Measurements from ENCODE around the gene TEX48.

Gene TEX48

DNA sequence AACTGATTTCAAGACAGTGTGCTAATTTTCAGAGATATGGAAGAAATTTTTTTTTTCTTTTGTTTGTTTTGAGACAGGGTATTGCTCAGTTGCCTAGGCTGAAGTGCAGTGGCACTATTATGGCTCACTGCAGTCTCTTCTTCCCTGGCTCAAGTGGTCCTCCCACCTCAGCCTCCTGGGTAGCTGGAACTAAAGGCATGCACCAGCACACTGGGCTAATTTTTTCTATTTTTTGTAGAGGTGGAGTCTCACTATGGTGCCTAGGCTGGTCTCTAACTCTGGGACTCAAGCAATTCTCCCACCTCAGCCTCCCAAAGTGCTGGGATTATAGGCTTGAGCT is 9.9 kb upstream of the TEX48 start:
- no peaks in the 10 kb centered on the region for H3K4me1 ChIP-seq (ENCODE audit: control insufficient read depth in 1 of 2, insufficient read depth in 2 of 2, low read length in 2 of 2)
- H3K9me3 ChIP-seq (ENCODE audit: control insufficient read depth in 1 of 2, low read length in 2 of 2): no peaks in the 10 kb centered on the region
- no peak overlapping the region for H3K27ac ChIP-seq (ENCODE audit: low read length)
- no peaks in the 10 kb centered on the region for H3K27me3 ChIP-seq (ENCODE audit: low read depth, low read length)
- no peaks in the 10 kb centered on the region for H3K36me3 ChIP-seq (ENCODE audit: control insufficient read depth in 1 of 2, insufficient read depth in 2 of 2, low read length in 2 of 2)
- H3K4me3 ChIP-seq (ENCODE audit: low read depth in 1 of 2, low read length in 2 of 2): no peak overlapping the region

DNA sequence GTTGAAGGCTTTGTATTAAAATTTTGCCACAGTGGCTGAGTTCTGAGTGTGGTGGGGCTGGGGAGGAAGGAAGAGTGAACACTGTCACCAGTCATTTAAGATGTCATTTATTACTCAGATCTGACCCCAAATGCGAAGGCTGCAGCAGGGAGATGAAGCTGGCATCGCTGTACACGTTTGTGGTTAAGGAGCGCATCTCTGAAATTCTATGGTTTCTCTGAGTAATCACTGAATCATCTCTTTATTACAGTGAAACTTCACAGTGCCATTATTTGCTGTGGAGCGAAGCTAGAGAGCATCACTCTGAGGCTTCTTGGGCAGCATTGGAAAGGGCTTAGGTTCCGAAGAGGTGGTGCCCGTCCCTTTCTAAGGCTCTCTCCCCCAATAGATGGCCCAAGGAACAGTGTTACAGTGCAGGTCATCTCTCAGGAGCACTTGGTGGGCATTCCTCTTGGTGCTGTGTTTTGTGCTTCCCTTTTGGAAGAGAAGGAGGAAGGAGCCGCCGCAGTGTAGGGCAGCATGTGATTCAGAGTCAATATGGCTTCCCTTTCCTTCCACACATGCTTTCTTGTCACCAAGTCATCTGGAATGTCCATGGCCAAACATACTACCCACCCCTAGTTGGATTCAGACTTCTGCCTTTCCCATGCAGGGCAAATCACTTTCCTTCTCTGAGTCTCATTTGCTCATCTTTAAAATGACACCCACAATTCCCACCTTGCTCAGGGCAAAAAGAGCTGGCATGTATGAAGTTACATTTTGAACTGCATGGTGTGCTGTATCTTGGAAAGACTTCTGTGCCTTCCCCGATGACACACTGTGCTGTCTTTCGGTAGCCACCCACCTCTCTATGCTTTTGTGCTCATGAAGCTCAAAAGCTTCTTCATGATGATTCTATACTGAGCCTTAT is 9.3 kb upstream of the TEX48 start:
- H3K9me3 ChIP-seq (ENCODE audit: control insufficient read depth in 1 of 2, low read length in 2 of 2): no peaks in the 10 kb centered on the region
- H3K27me3 ChIP-seq (ENCODE audit: low read depth, low read length): no peaks in the 10 kb centered on the region
- H3K36me3 ChIP-seq (ENCODE audit: control insufficient read depth in 1 of 2, insufficient read depth in 2 of 2, low read length in 2 of 2): no peaks in the 10 kb centered on the region
- no peak overlapping the region for H3K27ac ChIP-seq (ENCODE audit: low read length)
- no peaks in the 10 kb centered on the region for H3K4me1 ChIP-seq (ENCODE audit: control insufficient read depth in 1 of 2, insufficient read depth in 2 of 2, low read length in 2 of 2)
- no peak overlapping the region for H3K4me3 ChIP-seq (ENCODE audit: low read depth in 1 of 2, low read length in 2 of 2)

DNA sequence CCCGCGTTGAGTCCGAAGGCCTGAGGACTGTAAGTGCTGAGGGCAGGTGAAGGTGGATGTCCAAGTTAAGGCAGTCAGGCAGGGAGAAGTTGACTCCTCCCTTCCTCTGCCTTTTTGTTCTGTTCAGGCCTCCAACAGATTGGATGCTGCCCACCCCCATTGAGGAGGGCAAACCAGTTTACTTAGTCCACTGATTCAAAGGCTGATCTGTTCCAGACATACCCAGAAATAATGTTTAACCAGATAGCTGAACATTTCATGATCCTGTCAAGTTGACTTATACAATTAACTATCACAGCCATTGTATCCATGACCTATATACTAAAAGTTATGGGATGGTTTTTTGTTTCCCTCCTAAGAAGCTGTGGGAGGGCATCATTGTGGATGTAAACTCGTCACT is 8.3 kb upstream of the TEX48 start:
- no peak overlapping the region for H3K4me3 ChIP-seq (ENCODE audit: low read depth in 1 of 2, low read length in 2 of 2)
- no peak overlapping the region for H3K27ac ChIP-seq (ENCODE audit: low read length)
- no peaks in the 10 kb centered on the region for H3K36me3 ChIP-seq (ENCODE audit: control insufficient read depth in 1 of 2, insufficient read depth in 2 of 2, low read length in 2 of 2)
- no peaks in the 10 kb centered on the region for H3K4me1 ChIP-seq (ENCODE audit: control insufficient read depth in 1 of 2, insufficient read depth in 2 of 2, low read length in 2 of 2)
- H3K9me3 ChIP-seq (ENCODE audit: control insufficient read depth in 1 of 2, low read length in 2 of 2): no peaks in the 10 kb centered on the region
- H3K27me3 ChIP-seq (ENCODE audit: low read depth, low read length): no peaks in the 10 kb centered on the region

DNA sequence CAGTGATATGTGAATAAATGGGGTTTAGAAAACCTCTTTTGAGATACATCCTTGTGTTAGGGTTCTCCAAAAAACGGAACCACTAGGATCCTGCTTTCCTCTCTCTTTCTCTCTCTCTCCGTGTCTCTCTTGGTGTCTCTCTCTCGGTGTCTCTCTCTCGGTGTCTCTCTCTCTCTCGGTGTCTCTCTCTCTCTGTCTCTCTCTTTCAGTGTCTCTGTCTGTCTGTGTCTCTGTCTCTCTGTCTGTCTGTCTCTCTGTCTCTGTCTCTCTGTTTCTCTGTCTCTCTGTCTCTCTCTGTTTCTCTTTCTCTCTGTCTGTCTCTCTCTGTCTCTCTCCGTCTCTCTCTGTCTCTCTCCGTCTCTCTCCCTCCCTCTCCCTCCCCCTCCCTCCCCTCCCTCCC is 7.8 kb upstream of the TEX48 start:
- H3K4me3 ChIP-seq (ENCODE audit: low read depth in 1 of 2, low read length in 2 of 2): no peak overlapping the region
- H3K27ac ChIP-seq (ENCODE audit: low read length): no peak overlapping the region
- H3K36me3 ChIP-seq (ENCODE audit: control insufficient read depth in 1 of 2, insufficient read depth in 2 of 2, low read length in 2 of 2): no peaks in the 10 kb centered on the region
- no peaks in the 10 kb centered on the region for H3K27me3 ChIP-seq (ENCODE audit: low read depth, low read length)
- no peaks in the 10 kb centered on the region for H3K9me3 ChIP-seq (ENCODE audit: control insufficient read depth in 1 of 2, low read length in 2 of 2)
- no peaks in the 10 kb centered on the region for H3K4me1 ChIP-seq (ENCODE audit: control insufficient read depth in 1 of 2, insufficient read depth in 2 of 2, low read length in 2 of 2)

DNA sequence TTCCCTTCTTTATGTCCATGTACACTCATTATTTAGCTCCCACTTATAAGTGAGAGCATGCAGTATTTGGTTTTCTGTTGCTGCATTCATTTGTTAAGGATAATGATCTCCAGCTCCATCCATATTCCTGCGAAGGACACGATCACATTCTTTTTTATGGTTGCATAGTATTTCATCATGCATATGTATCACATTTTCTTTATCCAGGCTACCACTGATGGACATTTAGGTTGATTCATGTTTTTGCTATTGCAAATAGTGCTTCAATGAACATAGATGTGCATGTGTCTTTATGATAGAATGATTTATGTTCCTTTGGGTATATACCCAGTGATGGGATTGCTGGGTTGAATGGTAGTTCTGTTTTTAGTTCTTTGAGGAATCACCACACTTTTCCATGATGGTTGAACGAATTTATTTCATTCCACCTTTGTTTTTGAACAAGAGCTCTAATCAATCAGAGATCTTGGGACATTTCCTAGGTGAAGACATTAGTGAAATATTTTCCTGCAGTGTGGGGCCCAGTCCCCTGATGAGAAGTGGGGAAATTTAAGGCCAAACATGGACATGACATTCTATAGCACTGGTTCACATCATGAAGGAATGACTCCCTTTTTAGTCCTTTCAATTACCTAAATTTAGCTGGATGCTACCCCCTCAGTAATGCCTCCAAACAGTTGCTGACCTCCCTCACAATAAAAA is 7.1 kb upstream of the TEX48 start:
- H3K36me3 ChIP-seq (ENCODE audit: control insufficient read depth in 1 of 2, insufficient read depth in 2 of 2, low read length in 2 of 2): no peaks in the 10 kb centered on the region
- H3K27ac ChIP-seq (ENCODE audit: low read length): no peak overlapping the region
- no peak overlapping the region for H3K4me3 ChIP-seq (ENCODE audit: low read depth in 1 of 2, low read length in 2 of 2)
- H3K9me3 ChIP-seq (ENCODE audit: control insufficient read depth in 1 of 2, low read length in 2 of 2): no peaks in the 10 kb centered on the region
- H3K4me1 ChIP-seq (ENCODE audit: control insufficient read depth in 1 of 2, insufficient read depth in 2 of 2, low read length in 2 of 2): no peaks in the 10 kb centered on the region
- no peaks in the 10 kb centered on the region for H3K27me3 ChIP-seq (ENCODE audit: low read depth, low read length)

DNA sequence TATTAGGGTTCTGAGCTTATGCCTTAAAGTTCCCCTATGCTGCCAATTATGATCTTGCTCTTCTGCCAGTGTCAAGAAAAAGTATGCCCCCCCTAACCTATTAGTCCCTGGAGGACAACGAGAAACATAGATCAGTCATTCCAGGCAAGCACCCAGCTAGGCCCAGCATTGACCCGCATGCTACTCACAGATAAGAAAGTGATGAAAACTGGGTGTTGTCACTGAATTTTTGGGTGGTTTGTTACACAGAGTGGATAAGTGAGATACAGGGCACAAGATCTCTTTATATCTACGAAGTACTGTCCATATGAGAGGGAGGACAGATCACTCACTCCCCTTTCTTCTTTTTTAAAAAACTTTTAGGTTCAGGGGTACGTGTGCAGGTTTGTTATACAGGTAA is 6.4 kb upstream of the TEX48 start:
- H3K4me1 ChIP-seq (ENCODE audit: control insufficient read depth in 1 of 2, insufficient read depth in 2 of 2, low read length in 2 of 2): no peaks in the 10 kb centered on the region
- H3K36me3 ChIP-seq (ENCODE audit: control insufficient read depth in 1 of 2, insufficient read depth in 2 of 2, low read length in 2 of 2): no peaks in the 10 kb centered on the region
- H3K9me3 ChIP-seq (ENCODE audit: control insufficient read depth in 1 of 2, low read length in 2 of 2): no peaks in the 10 kb centered on the region
- no peaks in the 10 kb centered on the region for H3K27me3 ChIP-seq (ENCODE audit: low read depth, low read length)
- H3K4me3 ChIP-seq (ENCODE audit: low read depth in 1 of 2, low read length in 2 of 2): no peak overlapping the region
- H3K27ac ChIP-seq (ENCODE audit: low read length): no peak overlapping the region

DNA sequence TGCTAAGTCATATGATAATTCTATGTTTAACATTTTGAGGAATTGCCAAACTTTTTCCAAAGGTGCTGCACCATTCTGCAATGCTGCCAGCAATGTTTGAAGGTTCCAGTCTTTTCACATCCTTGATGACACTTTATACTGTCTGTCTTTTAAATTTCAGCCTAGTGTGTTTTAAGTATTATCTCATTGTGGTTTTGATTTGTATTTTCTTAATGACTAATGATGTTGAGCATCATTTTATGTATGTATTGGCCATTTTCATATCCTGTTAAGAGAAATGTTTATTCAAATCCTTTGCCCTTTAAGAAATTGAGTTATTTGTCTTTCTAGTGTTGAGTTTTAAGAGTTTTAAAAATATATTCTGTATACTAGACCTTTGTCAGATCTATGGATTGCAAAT is 5.0 kb upstream of the TEX48 start:
- Histone ChIP-seq H3K27ac (ENCODE audit: low read length) (no peak overlapping the region), H3K4me3 (ENCODE audit: low read depth in 1 of 2, low read length in 2 of 2) (no peak overlapping the region), H3K4me1 (ENCODE audit: control insufficient read depth in 1 of 2, insufficient read depth in 2 of 2, low read length in 2 of 2) (no peaks in the 10 kb centered on the region), H3K27me3 (ENCODE audit: low read depth, low read length) (no peaks in the 10 kb centered on the region), H3K9me3 (ENCODE audit: control insufficient read depth in 1 of 2, low read length in 2 of 2) (no peaks in the 10 kb centered on the region), H3K36me3 (ENCODE audit: control insufficient read depth in 1 of 2, insufficient read depth in 2 of 2, low read length in 2 of 2) (no peaks in the 10 kb centered on the region)

DNA sequence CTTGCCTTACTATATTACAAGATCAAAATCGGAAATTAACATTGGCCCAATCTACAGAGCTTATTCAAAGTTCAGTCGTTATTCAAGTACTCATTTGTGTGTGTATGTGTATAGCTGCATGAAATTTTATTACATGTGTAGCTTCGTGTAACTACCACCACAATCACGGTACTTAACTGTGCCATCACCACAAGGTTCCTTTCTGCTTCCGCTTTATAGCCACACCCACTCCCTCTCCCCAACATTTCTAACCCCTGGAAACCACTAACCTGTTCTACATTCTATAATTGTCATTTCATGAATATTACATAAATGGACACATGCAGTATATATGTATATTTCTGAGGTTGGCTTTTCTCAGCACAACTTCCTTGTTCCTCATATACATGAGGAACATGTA is 4.0 kb upstream of the TEX48 start:
- Histone ChIP-seq H3K27ac (ENCODE audit: low read length) (no peak overlapping the region), H3K27me3 (ENCODE audit: low read depth, low read length) (no peaks in the 10 kb centered on the region), H3K36me3 (ENCODE audit: control insufficient read depth in 1 of 2, insufficient read depth in 2 of 2, low read length in 2 of 2) (no peaks in the 10 kb centered on the region), H3K4me3 (ENCODE audit: low read depth in 1 of 2, low read length in 2 of 2) (no peak overlapping the region), H3K4me1 (ENCODE audit: control insufficient read depth in 1 of 2, insufficient read depth in 2 of 2, low read length in 2 of 2) (no peaks in the 10 kb centered on the region), H3K9me3 (ENCODE audit: control insufficient read depth in 1 of 2, low read length in 2 of 2) (no peaks in the 10 kb centered on the region)

DNA sequence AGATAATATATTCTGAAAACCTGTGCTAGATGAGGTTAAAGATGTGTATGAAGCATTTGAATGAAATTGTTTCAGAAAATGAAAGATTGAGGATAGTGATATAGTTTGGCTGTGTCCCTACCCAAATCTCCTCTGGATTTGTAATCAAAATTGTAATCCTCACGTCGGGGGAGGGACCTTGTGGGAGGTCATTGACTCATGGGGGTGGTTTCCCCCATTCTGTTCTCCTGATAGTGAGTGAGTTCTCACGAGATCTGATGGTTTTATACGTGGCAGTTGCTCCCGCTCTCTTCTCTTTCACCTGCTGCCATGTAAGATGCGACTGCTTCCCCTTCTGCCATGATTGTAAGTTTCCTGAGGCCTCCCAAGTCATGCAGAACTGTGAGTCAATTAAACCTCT is 2.0 kb upstream of the TEX48 start:
- Histone ChIP-seq H3K27ac (ENCODE audit: low read length) (no peak overlapping the region), H3K4me1 (ENCODE audit: control insufficient read depth in 1 of 2, insufficient read depth in 2 of 2, low read length in 2 of 2) (no peaks in the 10 kb centered on the region), H3K4me3 (ENCODE audit: low read depth in 1 of 2, low read length in 2 of 2) (no peak overlapping the region), H3K36me3 (ENCODE audit: control insufficient read depth in 1 of 2, insufficient read depth in 2 of 2, low read length in 2 of 2) (no peaks in the 10 kb centered on the region), H3K9me3 (ENCODE audit: control insufficient read depth in 1 of 2, low read length in 2 of 2) (no peaks in the 10 kb centered on the region), H3K27me3 (ENCODE audit: low read depth, low read length) (no peaks in the 10 kb centered on the region)

DNA sequence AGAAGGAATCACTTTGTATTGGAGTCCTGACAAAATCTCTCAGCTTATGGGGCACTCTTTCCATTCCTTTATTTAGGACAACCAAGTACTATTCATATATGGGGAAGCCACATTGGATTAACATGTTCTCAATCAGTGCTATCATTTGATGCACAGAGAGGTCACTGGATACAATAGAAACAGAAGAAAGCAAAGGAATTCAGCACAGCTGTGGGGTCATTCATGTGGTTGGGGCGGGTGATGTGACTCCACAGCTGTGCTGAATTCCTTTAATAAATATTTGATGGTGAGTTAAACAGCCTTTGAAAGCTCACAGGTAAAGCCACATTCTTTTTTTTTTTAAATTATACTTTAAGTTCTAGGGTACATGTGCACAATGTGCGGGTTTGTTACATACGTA is 854 bp upstream of the TEX48 start:
- Histone ChIP-seq H3K4me1 (ENCODE audit: control insufficient read depth in 1 of 2, insufficient read depth in 2 of 2, low read length in 2 of 2) (no peaks in the 10 kb centered on the region), H3K27me3 (ENCODE audit: low read depth, low read length) (no peaks in the 10 kb centered on the region), H3K36me3 (ENCODE audit: control insufficient read depth in 1 of 2, insufficient read depth in 2 of 2, low read length in 2 of 2) (no peaks in the 10 kb centered on the region), H3K9me3 (ENCODE audit: control insufficient read depth in 1 of 2, low read length in 2 of 2) (no peaks in the 10 kb centered on the region), H3K27ac (ENCODE audit: low read length) (no peak overlapping the region), H3K4me3 (ENCODE audit: low read depth in 1 of 2, low read length in 2 of 2) (no peak overlapping the region)

DNA sequence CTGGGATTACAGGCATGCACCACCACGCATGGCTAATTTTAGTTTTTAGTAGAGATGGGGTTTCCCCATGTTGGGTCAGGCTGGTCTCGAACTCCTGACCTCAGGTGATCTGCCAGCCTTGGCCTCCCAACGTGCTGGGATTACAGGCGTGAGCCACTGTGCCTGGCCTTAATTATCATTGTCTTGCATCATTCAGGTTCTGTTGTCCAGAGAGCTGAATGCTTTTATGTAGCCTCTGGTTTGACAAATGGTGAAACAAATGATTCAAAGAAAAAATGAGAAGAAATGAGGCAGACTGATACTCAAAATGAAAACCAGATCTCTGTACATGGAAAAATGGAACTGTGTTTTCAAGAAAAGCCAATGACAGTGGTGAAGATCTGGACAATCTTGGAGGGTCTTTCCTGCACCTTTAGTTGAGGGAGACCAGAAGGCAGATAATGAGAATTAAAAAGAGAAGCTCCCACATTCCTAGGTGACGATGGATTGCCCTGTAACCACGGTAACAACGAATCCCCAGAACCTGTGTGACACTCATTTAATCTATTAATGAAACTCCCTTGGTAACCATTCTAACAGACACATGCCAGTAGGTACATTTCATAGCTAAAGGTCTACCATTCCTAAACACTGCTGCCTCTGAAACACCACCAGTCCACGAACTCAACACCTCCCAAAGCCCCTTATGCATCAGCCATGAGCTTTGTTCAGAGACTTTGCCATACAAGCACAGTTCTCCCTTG is 1.6 kb downstream of the TEX48 start:
- H3K36me3 ChIP-seq (ENCODE audit: control insufficient read depth in 1 of 2, insufficient read depth in 2 of 2, low read length in 2 of 2): no peaks in the 10 kb centered on the region
- no peak overlapping the region for H3K27ac ChIP-seq (ENCODE audit: low read length)
- no peaks in the 10 kb centered on the region for H3K9me3 ChIP-seq (ENCODE audit: control insufficient read depth in 1 of 2, low read length in 2 of 2)
- no peaks in the 10 kb centered on the region for H3K27me3 ChIP-seq (ENCODE audit: low read depth, low read length)
- peaks cover 0 to 3% of the 10 kb centered on the region in 2 donors for H3K4me1 ChIP-seq (ENCODE audit: control insufficient read depth in 1 of 2, insufficient read depth in 2 of 2, low read length in 2 of 2)
- H3K4me3 ChIP-seq (ENCODE audit: low read depth in 1 of 2, low read length in 2 of 2): no peak overlapping the region

Data from muscle layer of duodenum (tissue), 2 donors.